A673 (cell line): Measurements from ENCODE around the gene GNG4. TPM values are rescaled to one million over a fixed set of nuclear protein-coding genes. Genes with fewer than 3 reads are reported as not detected.

Source experiments
- BruUV-seq: library from RNA; stranded (reverse); fragments of 400-500 nt; replicated peaks from 2 replicates; lab custom pipeline; 2021; lab: Mats Ljungman, UMichigan
- CTCF ChIA-PET: fragments of 300-600 bp; sonication (Branson Sonifier 250); formaldehyde crosslinking; loops from one replicate; lab custom pipeline; 2022; ENCODE audit warnings: antibody characterized with exemption; lab: Charles Lee
- POLR2A ChIA-PET: fragments of 300-600 bp; sonication (Branson Sonifier 250); formaldehyde crosslinking; loops from one replicate; lab custom pipeline; 2022; ENCODE audit warnings: antibody characterized with exemption; ENCODE audit not compliant: low non-redundant PET; lab: Charles Lee
- DNase-seq: peaks from one replicate; pipeline ENCODE4 v3.0.0-alpha.2; 2015; ENCODE audit warnings: low spot score
- H3K27ac ChIP-seq: fragments of 200-600 bp; sonication (generic); 2 replicates; pipeline ENCODE4 v1.5.1; 2016; ENCODE audit warnings: mixed run types, low read depth, mild to moderate bottlenecking, mixed read lengths, antibody characterized with exemption, low read length; ENCODE audit not compliant: poor library complexity, severe bottlenecking
- H3K27me3 ChIP-seq: fragments of 200-600 bp; sonication (generic); replicated peaks from 2 replicates; pipeline ENCODE4 v1.6.1; 2017; ENCODE audit warnings: mixed run types, low read depth, mild to moderate bottlenecking, mixed read lengths, antibody characterized with exemption, low read length; ENCODE audit not compliant: insufficient read depth, poor library complexity
- H3K36me3 ChIP-seq: fragments of 200-600 bp; sonication (generic); 2 replicates; pipeline ENCODE4 v1.6.1; 2016; ENCODE audit warnings: mixed run types, mild to moderate bottlenecking, mixed read lengths, antibody characterized with exemption, low read length; ENCODE audit not compliant: insufficient read depth, poor library complexity, severe bottlenecking
- H3K4me1 ChIP-seq: fragments of 200-600 bp; sonication (generic); 2 replicates; pipeline ENCODE4 v1.6.1; 2017; ENCODE audit warnings: mixed run types, mild to moderate bottlenecking, mixed read lengths, antibody characterized with exemption, low read length; ENCODE audit not compliant: insufficient read depth, poor library complexity, severe bottlenecking
- H3K4me3 ChIP-seq: fragments of 200-600 bp; sonication (generic); 2 replicates; pipeline ENCODE4 v1.5.1; 2016; ENCODE audit warnings: low read depth, mixed run types, mild to moderate bottlenecking, mixed read lengths, low read length; ENCODE audit not compliant: poor library complexity, severe bottlenecking
- H3K9me3 ChIP-seq: fragments of 200-600 bp; sonication (generic); 2 replicates; pipeline ENCODE4 v1.6.1; 2016; ENCODE audit warnings: mixed run types, low read depth, mild to moderate bottlenecking, mixed read lengths, antibody characterized with exemption, low read length; ENCODE audit not compliant: poor library complexity, severe bottlenecking
- EZH2 ChIP-seq: fragments of 200-600 bp; sonication (generic); IDR thresholded peaks from 2 replicates; pipeline ENCODE4 v1.6.1; 2017; ENCODE audit warnings: borderline replicate concordance, low read depth, mild to moderate bottlenecking, mixed read lengths, antibody characterized with exemption, low read length; ENCODE audit not compliant: poor library complexity, severe bottlenecking
- intact Hi-C: fragments of 100-400 bp; cut with micrococcal nuclease; formaldehyde crosslinking; loops from one replicate; pipeline ENCODE4 v1.10.0; 2022; ENCODE audit not compliant: unreplicated experiment
- total RNA-seq: library from RNA; stranded (reverse); gene quantifications from 2 replicates; pipeline ENCODE4 v1.2.3, GENCODE V29; 2021
- TF ChIP-seq, protein P1 (sequence below): fragments of 300-800, 200-600 bp; sonication (generic); conservative IDR thresholded peaks from 2 replicates; pipeline ENCODE4 v1.5.1; 2017; ENCODE audit warnings: low read depth, mild to moderate bottlenecking, antibody characterized with exemption, low read length, moderate library complexity, mixed read lengths

The GNG4 gene
- total RNA-seq, 1 experiment from 2014 or later, result 11.0 TPM

DNA sequence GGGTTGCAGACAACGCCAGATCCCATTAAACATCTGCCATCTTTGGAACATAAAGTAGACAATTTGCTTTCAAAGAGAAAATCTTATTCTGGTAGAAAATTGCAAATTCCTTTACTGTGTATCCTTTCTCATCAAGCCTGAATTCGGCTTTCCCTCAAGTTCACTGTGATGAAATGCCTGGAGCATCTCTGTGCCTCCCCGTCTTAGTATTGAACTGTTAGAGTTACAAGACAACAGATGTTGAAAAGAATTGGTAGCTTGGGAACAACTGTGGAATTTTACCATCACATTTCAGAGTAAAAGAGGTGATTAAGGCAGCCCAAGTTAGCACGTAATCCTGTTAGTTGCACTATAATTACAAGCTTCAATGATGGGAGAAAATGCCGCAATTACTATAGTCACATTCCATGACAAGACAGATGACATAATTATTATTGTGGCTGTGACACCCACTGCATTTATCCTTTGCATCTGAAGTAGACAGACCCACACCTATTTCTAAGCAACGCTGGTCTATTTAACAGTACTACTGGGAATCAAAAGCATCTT is 90.9 kb downstream of the GNG4 start:
- CTCF ChIA-PET, result no interaction called here
- intact Hi-C loops, result no loop called here
- Histone ChIP-seq H3K36me3 (no peaks in the 10 kb centered on the region), H3K4me3 (no peak overlapping the region), H3K4me1 (peaks cover 11% of the 10 kb centered on the region), H3K9me3 (no peaks in the 10 kb centered on the region), H3K27me3 (no peaks in the 10 kb centered on the region), H3K27ac (no peak overlapping the region)
- TF ChIP-seq EZH2, result no peak
- TF ChIP-seq, protein P1, sequence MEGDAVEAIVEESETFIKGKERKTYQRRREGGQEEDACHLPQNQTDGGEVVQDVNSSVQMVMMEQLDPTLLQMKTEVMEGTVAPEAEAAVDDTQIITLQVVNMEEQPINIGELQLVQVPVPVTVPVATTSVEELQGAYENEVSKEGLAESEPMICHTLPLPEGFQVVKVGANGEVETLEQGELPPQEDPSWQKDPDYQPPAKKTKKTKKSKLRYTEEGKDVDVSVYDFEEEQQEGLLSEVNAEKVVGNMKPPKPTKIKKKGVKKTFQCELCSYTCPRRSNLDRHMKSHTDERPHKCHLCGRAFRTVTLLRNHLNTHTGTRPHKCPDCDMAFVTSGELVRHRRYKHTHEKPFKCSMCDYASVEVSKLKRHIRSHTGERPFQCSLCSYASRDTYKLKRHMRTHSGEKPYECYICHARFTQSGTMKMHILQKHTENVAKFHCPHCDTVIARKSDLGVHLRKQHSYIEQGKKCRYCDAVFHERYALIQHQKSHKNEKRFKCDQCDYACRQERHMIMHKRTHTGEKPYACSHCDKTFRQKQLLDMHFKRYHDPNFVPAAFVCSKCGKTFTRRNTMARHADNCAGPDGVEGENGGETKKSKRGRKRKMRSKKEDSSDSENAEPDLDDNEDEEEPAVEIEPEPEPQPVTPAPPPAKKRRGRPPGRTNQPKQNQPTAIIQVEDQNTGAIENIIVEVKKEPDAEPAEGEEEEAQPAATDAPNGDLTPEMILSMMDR, result no peak
- POLR2A ChIA-PET, result no interaction called here
- no TSS peak for BruUV-seq
- DNase-seq, result peak; percentile 54

DNA sequence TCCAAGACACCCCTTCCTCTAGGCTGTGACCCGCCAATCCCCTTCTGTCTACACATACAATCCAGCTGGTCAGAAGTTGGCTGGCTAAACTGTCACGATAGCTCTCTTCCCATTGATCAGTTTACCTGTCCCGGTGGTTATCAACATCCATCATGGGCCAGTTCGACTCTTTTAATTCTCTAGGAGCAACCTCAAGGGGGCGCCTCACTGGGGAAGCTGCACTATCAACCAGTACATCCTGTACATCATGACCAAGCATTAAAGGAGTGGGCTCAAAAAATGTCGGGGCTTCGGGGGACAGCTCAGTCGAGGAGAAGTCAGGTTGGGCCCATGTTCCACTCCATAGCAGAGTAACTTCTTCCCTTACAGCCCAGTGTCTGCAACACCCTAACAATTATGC is 92.1 kb downstream of the GNG4 start:
- BruUV-seq, result no TSS peak
- TF ChIP-seq EZH2, result no peak
- TF ChIP-seq, protein P1, result peak; percentile 43
- peaks cover 20% of the 10 kb centered on the region for H3K4me1 ChIP-seq
- H3K36me3 ChIP-seq, result no peaks in the 10 kb centered on the region
- intact Hi-C loops, result no loop called here
- POLR2A ChIA-PET, result no interaction called here
- CTCF ChIA-PET, result no interaction called here
- no peaks in the 10 kb centered on the region for H3K27me3 ChIP-seq
- H3K27ac ChIP-seq, result no peak overlapping the region
- DNase-seq, result no peak
- no peak overlapping the region for H3K4me3 ChIP-seq
- H3K9me3 ChIP-seq, result no peaks in the 10 kb centered on the region

DNA sequence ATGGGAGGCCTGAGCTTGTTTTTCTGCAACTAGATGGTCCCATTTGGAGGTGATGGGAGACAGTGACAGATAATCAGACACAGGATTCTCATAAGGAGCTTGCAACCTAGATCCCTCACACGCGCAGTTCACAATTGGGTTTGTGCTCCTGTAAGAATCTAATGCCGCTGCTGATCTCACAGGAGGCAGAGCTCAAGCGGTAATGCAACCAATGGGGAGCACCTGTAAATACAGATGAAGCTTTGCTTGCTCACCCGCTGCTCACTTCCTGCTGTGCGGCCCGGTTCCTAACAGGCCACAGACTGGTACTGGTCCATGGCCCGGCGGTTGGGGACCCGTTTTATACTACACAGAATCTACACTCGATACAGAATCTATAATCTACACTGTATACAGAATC is 92.8 kb downstream of the GNG4 start:
- POLR2A ChIA-PET, result no interaction called here
- CTCF ChIA-PET, result no interaction called here
- intact Hi-C loops, result no loop called here
- Histone ChIP-seq H3K4me3 (no peak overlapping the region), H3K27me3 (no peaks in the 10 kb centered on the region), H3K9me3 (no peaks in the 10 kb centered on the region), H3K36me3 (no peaks in the 10 kb centered on the region), H3K4me1 (peaks cover 20% of the 10 kb centered on the region), H3K27ac (no peak overlapping the region)
- no peak for DNase-seq
- TF ChIP-seq, protein P1, result no peak
- no peak for TF ChIP-seq EZH2
- BruUV-seq, result no TSS peak
